Panc1 (cell line): ENCODE results near the gene FAM47C. TPM values are rescaled to one million over a fixed set of nuclear protein-coding genes. Genes with fewer than 3 reads are reported as not detected.
"Not testable (repeated sequence)": the region's sequence is repeated elsewhere in the genome, so short reads cannot be mapped to it uniquely, and the experiment has no call there.

Experiments
- ATAC-seq: fragments of 200-7000 bp; cut with Tn5 transposase; 2 replicates; pipeline ENCODE4 v1.9.1; 2020; ENCODE audit warnings: mild to moderate bottlenecking, moderate library complexity
- BruUV-seq: library from RNA; stranded (reverse); fragments of 400-500 nt; replicated peaks from 2 replicates; lab custom pipeline; 2021; lab: Mats Ljungman, UMichigan
- CTCF ChIA-PET: fragments of 300-600 bp; sonication (Branson Sonifier 250); formaldehyde crosslinking; loops from one replicate; lab custom pipeline; 2022; ENCODE audit warnings: antibody characterized with exemption; lab: Charles Lee
- POLR2A ChIA-PET: fragments of 300-600 bp; sonication (Branson Sonifier 250); formaldehyde crosslinking; loops from one replicate; lab custom pipeline; 2022; ENCODE audit warnings: antibody characterized with exemption; lab: Charles Lee
- DNase-seq: peaks from one replicate; pipeline ENCODE4 v3.0.0-alpha.2; 2010; ENCODE audit warnings: low read depth, low spot score
- H3K27ac ChIP-seq: 2 replicates; pipeline ENCODE4 v1.5.1; 2011; ENCODE audit warnings: mild to moderate bottlenecking, low read length, inconsistent platforms
- H3K27me3 ChIP-seq: fragments of 200-500 bp; sonication (Bioruptor generic); 2 replicates; pipeline ENCODE4 v1.6.0; 2014; ENCODE audit warnings: low read length, inconsistent platforms; ENCODE audit not compliant: control insufficient read depth, insufficient read depth
- H3K36me3 ChIP-seq: fragments of 200-500 bp; sonication (Bioruptor generic); 2 replicates; pipeline ENCODE4 v1.5.1; 2014; ENCODE audit warnings: inconsistent platforms, mild to moderate bottlenecking, low read length, moderate library complexity; ENCODE audit not compliant: control insufficient read depth, insufficient read depth
- H3K4me1 ChIP-seq: 2 replicates; pipeline ENCODE4 v1.5.1; 2011; ENCODE audit warnings: inconsistent platforms, mild to moderate bottlenecking, low read length, moderate library complexity; ENCODE audit not compliant: control insufficient read depth, insufficient read depth
- H3K4me3 ChIP-seq, 2 experiments: 2 replicates each; pipeline ENCODE4 v1.5.1; 2011 to 2012; ENCODE audit warnings: low read depth in 2 of 2, low read length in 2 of 2, mild to moderate bottlenecking in 2 of 2, inconsistent platforms in 1 of 2, moderate library complexity in 1 of 2
- H3K9me3 ChIP-seq: fragments of 200-500 bp; sonication (Bioruptor generic); 2 replicates; pipeline ENCODE4 v1.5.1; 2014; ENCODE audit warnings: low read depth, mild to moderate bottlenecking, inconsistent platforms, low read length, moderate library complexity; ENCODE audit not compliant: control insufficient read depth, insufficient read depth
- POLR2AphosphoS5 ChIP-seq: IDR thresholded peaks from 2 replicates; pipeline ENCODE4 v1.6.1; 2012; ENCODE audit warnings: mild to moderate bottlenecking, low read depth, low read length, moderate library complexity
- REST ChIP-seq, 2 experiments: IDR thresholded peaks; 2 replicates each; pipeline ENCODE4 v1.6.1; 2011 to 2012; ENCODE audit warnings: low read depth in 2 of 2, control low read depth in 1 of 2, low read length in 1 of 2, mild to moderate bottlenecking in 1 of 2, moderate library complexity in 1 of 2; ENCODE audit not compliant: insufficient read depth in 1 of 2
- SIN3A ChIP-seq: IDR thresholded peaks from 2 replicates; pipeline ENCODE4 v1.6.1; 2012; ENCODE audit warnings: low read depth, mild to moderate bottlenecking, low read length, moderate library complexity, borderline replicate concordance; ENCODE audit not compliant: insufficient read depth
- TCF7L2 ChIP-seq: IDR thresholded peaks from 2 replicates; pipeline ENCODE4 v1.6.1; 2011; ENCODE audit warnings: mild to moderate bottlenecking, low read depth, low read length, inconsistent platforms
- in situ Hi-C: cut with HindIII; loops from 2 replicates; pipeline ENCODE4 v1.10.0; 2016; ENCODE audit warnings: low sequenced_read_pairs, low pct_unique_long_range_greater_than_20kb
- intact Hi-C: fragments of 100-400 bp; cut with micrococcal nuclease; formaldehyde crosslinking; loops from one replicate; pipeline ENCODE4 v1.10.0; 2022; ENCODE audit not compliant: unreplicated experiment
- total RNA-seq: library from RNA; stranded (reverse); gene quantifications from one replicate; pipeline ENCODE4 v1.2.1, GENCODE V29; 2021; ENCODE audit not compliant: unreplicated experiment
- TF ChIP-seq, protein P1 (sequence below): fragments of 450-650 bp; IDR thresholded peaks from 2 replicates; pipeline ENCODE4 v1.5.1; 2017; ENCODE audit warnings: mild to moderate bottlenecking

FAM47C gene
- total RNA-seq, 1 experiment from 2014 or later, result not detected

DNA sequence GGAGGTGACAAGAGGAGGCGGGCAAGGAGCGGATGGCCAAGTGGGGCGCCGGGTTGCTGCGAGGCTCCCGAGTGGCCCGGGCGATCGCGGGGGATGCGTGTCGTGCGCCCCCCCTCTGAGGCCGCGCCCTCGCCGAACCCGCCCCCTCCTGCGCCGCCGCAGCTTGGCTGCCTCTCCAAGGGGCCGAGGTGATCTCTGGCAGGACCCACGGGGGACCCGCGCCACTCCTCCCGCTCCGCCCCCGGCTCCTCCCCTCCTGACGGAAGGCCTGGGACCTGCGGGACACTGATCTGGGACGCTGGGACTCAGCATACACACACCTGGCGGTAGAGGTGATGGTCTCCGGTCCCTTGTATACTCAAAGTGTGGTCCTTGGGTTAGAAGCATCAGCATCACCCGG lies 21.9 kb upstream of the FAM47C start:
- Histone ChIP-seq H3K27me3 (no peaks in the 10 kb centered on the region), H3K36me3 (no peaks in the 10 kb centered on the region), H3K9me3 (no peaks in the 10 kb centered on the region), H3K4me3 (no peak overlapping the region), H3K4me1 (no peaks in the 10 kb centered on the region), H3K27ac (no peak overlapping the region)
- ChIA-PET CTCF (no interaction called here), POLR2A (no interaction called here)
- ATAC-seq (no peak), DNase-seq (no peak)
- no TSS peak for BruUV-seq
- in situ Hi-C loops (no loop called here), intact Hi-C loops (no loop called here)
- TF ChIP-seq TCF7L2, result no peak
- no peak for TF ChIP-seq REST (IDR thresholded peaks at IDR 0.05; ENCODE audit: insufficient read depth in 1 of 2, low read depth in 2 of 2, low read length in 1 of 2)
- TF ChIP-seq, protein P1, sequence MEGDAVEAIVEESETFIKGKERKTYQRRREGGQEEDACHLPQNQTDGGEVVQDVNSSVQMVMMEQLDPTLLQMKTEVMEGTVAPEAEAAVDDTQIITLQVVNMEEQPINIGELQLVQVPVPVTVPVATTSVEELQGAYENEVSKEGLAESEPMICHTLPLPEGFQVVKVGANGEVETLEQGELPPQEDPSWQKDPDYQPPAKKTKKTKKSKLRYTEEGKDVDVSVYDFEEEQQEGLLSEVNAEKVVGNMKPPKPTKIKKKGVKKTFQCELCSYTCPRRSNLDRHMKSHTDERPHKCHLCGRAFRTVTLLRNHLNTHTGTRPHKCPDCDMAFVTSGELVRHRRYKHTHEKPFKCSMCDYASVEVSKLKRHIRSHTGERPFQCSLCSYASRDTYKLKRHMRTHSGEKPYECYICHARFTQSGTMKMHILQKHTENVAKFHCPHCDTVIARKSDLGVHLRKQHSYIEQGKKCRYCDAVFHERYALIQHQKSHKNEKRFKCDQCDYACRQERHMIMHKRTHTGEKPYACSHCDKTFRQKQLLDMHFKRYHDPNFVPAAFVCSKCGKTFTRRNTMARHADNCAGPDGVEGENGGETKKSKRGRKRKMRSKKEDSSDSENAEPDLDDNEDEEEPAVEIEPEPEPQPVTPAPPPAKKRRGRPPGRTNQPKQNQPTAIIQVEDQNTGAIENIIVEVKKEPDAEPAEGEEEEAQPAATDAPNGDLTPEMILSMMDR, result no peak
- TF ChIP-seq POLR2AphosphoS5, result no peak

DNA sequence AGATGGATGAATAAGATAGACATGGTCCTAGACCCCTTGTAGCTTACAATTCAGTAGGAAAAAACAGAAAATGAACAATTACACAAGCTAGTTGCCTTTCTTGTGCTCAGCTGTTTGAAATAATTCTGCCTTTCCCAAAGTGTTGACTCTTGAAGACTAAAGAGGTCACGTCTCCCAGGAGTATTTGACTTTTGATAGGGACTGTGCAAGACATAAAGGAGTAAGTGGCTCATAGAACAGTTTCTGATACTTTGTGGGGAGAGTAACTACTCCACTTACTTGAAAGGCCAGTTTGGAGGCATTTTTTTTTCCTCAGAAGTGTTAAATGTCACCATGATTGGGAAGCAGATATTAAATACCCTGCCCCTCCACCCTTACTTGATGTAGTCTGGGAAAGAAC lies 21.0 kb upstream of the FAM47C start:
- H3K4me1 ChIP-seq, in situ Hi-C loops, CTCF ChIA-PET, BruUV-seq, POLR2A ChIA-PET, ATAC-seq, H3K27ac ChIP-seq, H3K36me3 ChIP-seq, DNase-seq, H3K27me3 ChIP-seq, H3K4me3 ChIP-seq, H3K9me3 ChIP-seq, intact Hi-C loops: not testable (repeated sequence)

GRCh38 chrX:37000140-37000539 lies 8.0 kb upstream of the FAM47C start:
- intact Hi-C loops, result no loop called here
- POLR2A ChIA-PET, result no interaction called here
- no peaks in the 10 kb centered on the region for H3K9me3 ChIP-seq
- H3K27ac ChIP-seq, result no peak overlapping the region
- in situ Hi-C loops, result no loop called here
- no peaks in the 10 kb centered on the region for H3K27me3 ChIP-seq
- TF ChIP-seq, protein P1, result no peak
- TF ChIP-seq SIN3A (no peak), POLR2AphosphoS5 (no peak), REST (IDR thresholded peaks at IDR 0.05; ENCODE audit: insufficient read depth in 1 of 2, low read depth in 2 of 2, low read length in 1 of 2) (no peak), TCF7L2 (no peak)
- ATAC-seq (no peak), DNase-seq (no peak)
- no peak overlapping the region for H3K4me3 ChIP-seq
- no peaks in the 10 kb centered on the region for H3K4me1 ChIP-seq
- no peaks in the 10 kb centered on the region for H3K36me3 ChIP-seq
- CTCF ChIA-PET, result no interaction called here
- BruUV-seq, result no TSS peak
